GM18907 (cell line): ENCODE results near the gene TOM1L2.
"Not testable (repeated sequence)": the region's sequence is repeated elsewhere in the genome, so short reads cannot be mapped to it uniquely, and the experiment has no call there.

Experiments
- ATAC-seq: cut with Tn5 transposase; IDR thresholded peaks from one replicate; pipeline ENCODE4 v1.9.1; 2021; ENCODE audit warnings: mild to moderate bottlenecking, moderate library complexity; ENCODE audit not compliant: unreplicated experiment

TOM1L2 gene

GRCh38 chr17:17971431-17972125 lies 622 bp downstream of the TOM1L2 start:
- ATAC-seq = no peak

- no peak for ATAC-seq
Measured at GRCh38 chr17:17970699-17971430, 1.3 kb downstream of the TOM1L2 start.

DNA sequence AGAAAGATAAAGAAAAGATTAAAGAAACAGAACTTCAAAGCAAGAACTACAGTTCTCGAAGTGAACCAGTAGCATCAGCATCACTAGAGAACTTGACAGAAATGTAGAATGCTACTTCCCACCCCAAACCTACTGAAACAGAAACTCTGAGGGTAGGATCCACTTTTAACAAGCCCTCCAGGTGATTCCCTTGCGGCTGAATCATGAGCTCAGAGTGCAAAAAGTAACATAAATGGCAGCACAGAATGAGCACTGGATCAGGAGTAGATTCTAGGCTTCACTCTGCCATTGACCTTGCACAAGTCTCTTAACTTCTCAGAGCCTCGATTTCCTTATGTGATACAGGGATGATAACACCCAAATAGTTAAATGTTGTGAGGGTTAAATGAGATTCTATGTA lies 5.8 kb downstream of the TOM1L2 start:
- ATAC-seq = no peak

- ATAC-seq = no peak
Measured at GRCh38 chr17:17965152-17965721, 7.0 kb downstream of the TOM1L2 start.

DNA sequence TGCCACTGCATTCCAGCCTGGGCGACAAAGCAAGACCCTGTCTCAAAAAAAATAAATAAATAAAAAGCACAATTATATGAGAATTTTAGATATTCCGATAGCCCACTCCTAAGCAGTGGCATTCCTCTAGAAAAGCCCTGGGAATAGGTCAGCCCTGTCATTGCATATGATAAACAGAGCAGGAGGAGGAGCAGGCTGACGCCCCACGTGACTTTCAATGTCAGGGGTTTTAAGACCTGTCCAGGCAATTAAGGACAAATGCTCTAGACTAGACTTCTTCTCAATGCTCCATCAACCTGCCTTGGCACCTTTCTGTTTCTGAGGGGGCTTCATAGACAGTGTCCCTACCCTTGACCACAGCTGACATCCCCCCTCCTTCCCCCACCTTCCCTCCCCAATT lies 7.5 kb downstream of the TOM1L2 start:
- no peak for ATAC-seq

DNA sequence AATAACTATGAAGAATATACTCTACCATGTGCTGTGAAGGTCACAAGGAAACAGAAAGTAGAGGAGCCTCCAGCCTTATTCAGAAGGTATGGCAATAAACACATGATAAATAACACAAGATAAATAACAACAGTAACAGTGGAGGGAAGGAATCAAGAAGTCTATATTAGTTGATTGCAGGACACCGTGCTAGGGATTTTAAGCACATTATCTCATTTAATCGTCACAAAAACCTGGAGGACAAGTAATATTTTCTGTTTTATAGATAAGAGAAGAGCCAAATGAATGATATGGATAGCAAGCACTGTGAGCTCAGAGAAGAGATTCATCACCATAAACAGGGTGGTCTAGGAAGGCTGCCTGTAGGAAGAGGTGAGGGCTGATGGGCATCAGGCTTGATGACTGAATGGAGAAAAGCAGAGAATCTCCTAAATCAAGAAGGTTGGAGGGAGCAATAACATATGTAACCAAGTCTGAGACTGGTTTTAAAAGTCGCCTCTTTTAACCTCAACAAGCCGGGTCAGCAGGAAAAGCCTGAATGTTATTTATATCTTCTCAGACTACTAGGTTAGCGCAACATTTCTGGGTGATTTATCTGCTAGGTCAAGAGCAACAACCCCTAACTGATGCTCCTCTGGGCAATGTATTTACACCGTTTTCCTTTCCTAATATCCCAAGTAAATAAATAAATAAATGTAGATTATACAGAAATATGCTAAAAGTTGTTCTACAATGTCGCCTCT lies 8.3 kb downstream of the TOM1L2 start:
- no peak for ATAC-seq

GRCh38 chr17:17963066-17963465 lies 9.1 kb downstream of the TOM1L2 start:
- no peak for ATAC-seq

GRCh38 chr17:17960500-17961030 lies 11.6 kb downstream of the TOM1L2 start:
- no peak for ATAC-seq

DNA sequence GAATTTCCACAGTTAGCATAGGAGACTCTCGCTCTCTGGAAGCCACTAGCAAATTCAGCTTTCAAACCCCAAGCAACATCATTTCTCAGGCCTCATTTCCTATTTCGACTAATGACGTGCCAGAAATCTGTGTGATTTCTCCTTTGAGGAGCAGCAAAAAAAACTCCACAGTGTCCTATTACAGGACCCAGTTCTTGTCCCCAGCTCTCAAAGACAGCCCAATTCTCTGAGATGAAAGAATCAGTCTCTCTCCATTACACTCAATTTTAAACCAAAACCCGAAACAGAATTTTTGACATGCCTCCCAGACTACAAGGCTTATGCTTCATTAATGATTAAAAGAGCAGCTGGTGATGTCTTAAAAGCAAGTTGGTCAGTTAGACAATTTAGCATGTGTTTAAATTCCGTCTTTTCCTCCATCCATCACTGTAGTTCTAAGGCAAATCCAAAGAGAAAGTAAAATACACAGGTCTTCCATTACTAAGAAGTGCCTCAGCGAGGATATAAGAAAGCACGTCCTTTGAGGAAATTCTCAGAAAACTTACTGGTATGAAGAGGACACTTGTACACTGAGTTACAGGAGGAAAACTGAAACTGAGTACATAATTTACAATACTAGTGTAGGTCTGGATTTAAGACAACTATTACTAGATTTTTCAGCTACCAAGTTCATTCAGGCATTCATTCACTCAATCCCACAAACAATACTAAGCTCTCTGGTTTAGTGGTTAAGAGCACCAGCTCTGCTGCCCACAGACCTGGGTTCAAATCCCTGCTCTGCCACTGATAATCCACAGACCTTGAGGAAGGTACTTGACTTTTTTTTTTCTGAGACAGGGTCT lies 12.5 kb downstream of the TOM1L2 start:
- peak; percentile 78 for ATAC-seq

GRCh38 chr17:17958982-17959381 lies 13.2 kb downstream of the TOM1L2 start:
- no peak for ATAC-seq

DNA sequence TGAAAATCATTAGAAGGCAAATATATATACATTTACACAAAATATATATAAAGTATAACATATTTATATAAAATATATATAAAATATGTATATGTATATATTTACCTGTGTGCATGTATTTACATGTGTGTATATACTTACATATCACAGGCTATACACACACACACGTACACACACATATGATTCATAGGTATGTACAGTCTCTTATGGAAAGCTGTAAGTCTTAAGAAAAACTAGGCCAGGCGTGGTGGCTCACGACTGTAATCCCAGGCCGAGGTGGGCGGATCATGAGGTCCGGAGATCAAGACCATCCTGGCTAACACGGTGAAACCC lies 14.7 kb downstream of the TOM1L2 start:
- no peak for ATAC-seq

DNA sequence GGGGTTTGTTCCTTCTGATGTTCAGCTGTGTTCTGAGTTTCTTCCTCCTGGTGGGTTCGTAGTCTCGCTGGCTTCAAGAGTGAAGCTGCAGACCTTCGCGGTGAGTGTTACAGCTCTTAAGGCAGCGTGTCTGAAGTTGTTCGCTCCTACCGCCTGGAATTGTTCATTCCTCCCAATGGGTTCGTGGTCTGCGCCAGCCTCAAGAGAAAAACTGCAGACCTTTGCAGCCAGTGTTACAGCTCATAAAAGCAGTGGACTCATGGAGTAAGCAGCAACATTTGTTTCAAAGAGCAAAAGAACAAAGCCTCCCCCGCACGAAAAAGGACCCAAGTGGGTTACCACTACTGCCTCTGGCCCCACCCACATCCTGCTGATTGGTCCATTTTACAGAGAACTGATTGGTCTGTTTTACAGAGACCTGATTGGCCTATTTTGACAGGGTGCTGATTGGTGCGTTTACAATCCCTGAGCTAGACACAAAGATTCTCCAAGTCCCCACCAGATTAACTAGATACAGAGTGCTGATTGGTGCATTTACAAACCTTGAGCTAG lies 16.3 kb downstream of the TOM1L2 start:
- not testable (repeated sequence) for ATAC-seq

- ATAC-seq = no peak
Measured at GRCh38 chr17:17954079-17954478, 18.1 kb downstream of the TOM1L2 start.

DNA sequence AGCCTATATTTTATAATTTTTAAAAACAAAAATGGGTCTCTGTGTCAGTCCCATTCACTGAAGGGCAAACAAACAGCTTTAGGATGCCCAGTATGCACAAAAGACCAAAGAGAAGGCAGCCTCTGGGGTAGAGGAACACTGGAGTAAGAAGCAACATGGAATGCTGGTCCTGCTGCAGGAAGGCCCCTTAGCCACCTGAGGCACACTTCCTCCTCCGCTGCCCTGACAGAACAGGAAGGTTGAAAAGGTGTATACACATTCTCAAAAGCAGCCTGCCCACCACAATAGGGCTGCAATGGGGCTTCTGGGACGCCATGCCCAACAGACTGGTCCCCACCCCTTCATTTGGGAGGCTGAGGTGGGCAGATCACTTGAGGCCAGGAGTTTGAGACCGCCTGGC lies 19.5 kb downstream of the TOM1L2 start:
- ATAC-seq = no peak

DNA sequence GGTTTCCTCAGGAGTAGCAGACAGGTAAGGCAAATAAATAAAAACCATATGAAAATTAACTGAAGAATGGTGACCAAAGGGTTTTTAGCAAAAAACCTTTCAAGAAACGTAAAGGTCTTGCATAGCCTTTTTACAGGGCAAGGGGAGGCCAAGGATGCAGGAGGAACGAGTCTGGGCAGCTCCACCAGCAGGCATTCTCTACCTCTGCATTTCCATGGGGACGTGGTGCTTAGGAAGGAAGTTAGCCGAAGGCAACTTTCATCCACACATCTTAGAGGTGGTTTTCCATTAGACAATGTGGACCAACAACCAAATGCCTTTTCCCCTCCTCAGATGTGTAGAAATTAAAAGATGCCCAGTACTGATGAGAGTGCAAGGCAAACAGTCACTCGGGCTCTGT lies 20.7 kb downstream of the TOM1L2 start:
- ATAC-seq = no peak

DNA sequence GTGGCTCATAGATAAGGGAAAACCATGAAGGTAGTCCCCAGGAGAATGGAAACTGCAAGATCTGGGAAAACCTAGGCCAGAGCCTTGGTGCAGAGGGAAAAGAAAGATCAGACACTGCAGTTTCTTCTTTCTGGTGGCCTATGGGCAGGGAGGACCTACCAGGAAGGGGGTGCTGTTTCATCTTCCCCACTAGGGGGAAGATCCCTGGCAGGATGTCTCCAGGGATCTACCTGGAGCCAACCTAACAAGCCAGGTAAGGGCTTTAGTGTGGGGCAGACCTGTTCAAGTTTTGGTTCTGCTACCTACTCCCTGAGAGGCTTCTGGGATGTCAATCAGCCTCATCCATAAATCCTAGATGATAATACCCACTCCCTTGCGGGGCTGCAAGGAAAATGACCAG lies 21.4 kb downstream of the TOM1L2 start:
- no peak for ATAC-seq

- no peak for ATAC-seq
Measured at GRCh38 chr17:17950347-17950746, 21.9 kb downstream of the TOM1L2 start.

DNA sequence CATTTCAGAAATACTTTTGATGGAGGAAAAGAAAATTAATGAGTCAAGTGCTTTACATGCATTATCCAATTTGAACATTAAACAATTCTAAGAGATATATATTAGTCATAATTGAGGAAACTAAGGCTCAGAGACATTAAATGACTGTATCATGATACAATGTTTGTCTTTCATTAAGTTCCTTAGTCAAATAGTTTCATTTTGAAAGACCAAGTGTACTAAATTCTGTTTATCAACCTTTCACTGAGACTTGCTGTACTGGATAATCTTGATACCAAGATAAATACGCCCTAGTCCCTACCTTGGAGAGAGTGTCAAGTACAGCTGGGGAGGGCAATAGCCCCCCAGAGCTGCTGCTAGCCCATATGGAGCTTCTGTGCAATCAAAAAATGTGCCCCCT lies 24.2 kb downstream of the TOM1L2 start:
- ATAC-seq = no peak

- ATAC-seq = no peak
Measured at GRCh38 chr17:17947309-17947708, 24.9 kb downstream of the TOM1L2 start.

DNA sequence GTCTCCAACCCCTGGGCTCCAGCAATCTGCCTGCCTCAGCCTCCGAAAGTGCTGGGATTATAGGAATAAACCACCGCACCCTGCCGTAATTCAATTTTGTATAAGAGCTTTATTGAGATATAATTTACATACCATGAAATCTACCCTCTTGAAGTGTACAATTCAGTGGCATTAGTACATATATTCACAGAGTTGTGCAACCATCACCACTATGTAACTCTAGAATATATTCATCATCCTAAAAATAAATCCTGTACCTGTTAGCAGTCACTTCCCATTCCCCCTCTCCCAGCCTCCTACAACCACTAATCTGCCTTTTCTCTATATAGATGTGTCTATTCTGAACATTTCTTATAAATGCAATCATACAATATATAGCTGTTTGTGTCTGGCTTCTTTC lies 26.1 kb downstream of the TOM1L2 start:
- ATAC-seq = no peak
